C4-2B (cell line): ENCODE results near the gene DCAF10.

ENCODE experiments used
- H3K27ac ChIP-seq: fragments of 450-650 bp; 2 replicates; pipeline ENCODE4 v1.5.1; 2017
- CTCF ChIP-seq: fragments of 450-650 bp; conservative IDR thresholded peaks from 2 replicates; pipeline ENCODE4 v1.5.1; 2017; ENCODE audit warnings: mild to moderate bottlenecking
- ZFX ChIP-seq: fragments of 450-650 bp; IDR thresholded peaks from 2 replicates; pipeline ENCODE4 v1.6.1; 2017

The DCAF10 gene

GRCh38 chr9:37913480-37914153, 113.0 kb downstream of the DCAF10 start:
- H3K27ac ChIP-seq, result no peak overlapping the region

GRCh38 chr9:37914154-37914551, 113.6 kb downstream of the DCAF10 start:
- TF ChIP-seq ZFX (no peak), CTCF (no peak)
- H3K27ac ChIP-seq, result no peak overlapping the region

More at GRCh38 chr9:37913480-37914153, 113.0 kb downstream of the DCAF10 start:
- TF ChIP-seq CTCF (peak; percentile 98), ZFX (no peak)

- TF ChIP-seq CTCF (no peak), ZFX (no peak)
- no peak overlapping the region for H3K27ac ChIP-seq
Observed at GRCh38 chr9:37914701-37915358, 114.2 kb downstream of the DCAF10 start.

- H3K27ac ChIP-seq, result no peak overlapping the region
- TF ChIP-seq ZFX (no peak), CTCF (no peak)
Observed at GRCh38 chr9:37915911-37916470, 115.4 kb downstream of the DCAF10 start.

GRCh38 chr9:37916471-37917312, 116.1 kb downstream of the DCAF10 start:
- H3K27ac ChIP-seq, result no peak overlapping the region
- TF ChIP-seq ZFX (no peak), CTCF (no peak)
